ENCODE data around the gene EPHA4.

- TF ChIP-seq CTCF (optimal IDR thresholded peaks at IDR 0.05 in 1 of 3, IDR thresholded peaks at IDR 0.05 in 1 of 3, conservative IDR thresholded peaks at IDR 0.05 in 1 of 3; ENCODE audit: extremely low read depth in 1 of 3, insufficient read depth in 2 of 3, low read length in 3 of 3) (no peak), EZH2 (IDR thresholded peaks at IDR 0.05; ENCODE audit: low read length) (no peak)
These were observed 69.7 kb downstream of the EPHA4 start for GRCh38 chr2:221502270-221503010.

All from keratinocyte (primary cell).